DND-41 (cell line): Measurements from ENCODE around the gene TXN.

Experiments used
- EZH2 ChIP-seq: IDR thresholded peaks from 3 replicates; pipeline ENCODE4 v1.6.1; 2012; ENCODE audit warnings: borderline replicate concordance, low read depth, mild to moderate bottlenecking, moderate library complexity, low read length, inconsistent platforms; ENCODE audit not compliant: severe bottlenecking
- TF ChIP-seq, protein P1 (sequence below): IDR thresholded peaks from 2 replicates; pipeline ENCODE4 v1.5.1; 2012; ENCODE audit warnings: borderline replicate concordance, low read length, moderate library complexity, mild to moderate bottlenecking; ENCODE audit not compliant: poor library complexity, severe bottlenecking; ENCODE audit errors: extremely low read depth

DNA sequence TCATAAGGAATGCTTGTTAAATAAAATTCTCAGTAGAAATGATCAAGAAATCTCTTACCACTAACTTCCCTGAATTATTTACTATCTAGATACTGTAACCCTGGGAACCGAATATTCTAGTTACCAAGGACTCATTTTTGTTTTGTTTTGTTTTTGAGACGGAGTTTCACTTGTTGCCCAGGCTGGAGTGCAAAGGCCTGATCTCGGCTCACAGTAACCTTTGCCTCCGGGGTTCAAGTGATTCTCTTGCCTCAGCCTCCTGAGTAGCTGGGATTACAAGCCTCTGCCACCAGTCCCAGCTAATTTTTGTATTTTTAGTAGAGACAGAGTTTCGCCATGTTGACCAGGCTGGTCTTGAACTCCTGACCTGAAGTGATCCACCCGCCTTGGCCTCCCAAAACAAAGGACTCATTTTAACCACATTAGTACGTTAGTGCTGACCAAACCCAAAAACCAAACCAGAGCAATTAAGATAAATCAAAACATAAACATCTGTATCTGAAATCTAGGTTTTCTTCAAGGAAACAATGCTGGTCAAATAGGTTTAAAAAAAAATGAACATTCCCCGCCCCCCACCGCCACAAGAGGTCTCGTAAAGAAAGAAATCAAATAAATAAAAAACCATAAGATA is 3.7 kb downstream of the TXN start:
- TF ChIP-seq EZH2, result no peak
- TF ChIP-seq, protein P1, sequence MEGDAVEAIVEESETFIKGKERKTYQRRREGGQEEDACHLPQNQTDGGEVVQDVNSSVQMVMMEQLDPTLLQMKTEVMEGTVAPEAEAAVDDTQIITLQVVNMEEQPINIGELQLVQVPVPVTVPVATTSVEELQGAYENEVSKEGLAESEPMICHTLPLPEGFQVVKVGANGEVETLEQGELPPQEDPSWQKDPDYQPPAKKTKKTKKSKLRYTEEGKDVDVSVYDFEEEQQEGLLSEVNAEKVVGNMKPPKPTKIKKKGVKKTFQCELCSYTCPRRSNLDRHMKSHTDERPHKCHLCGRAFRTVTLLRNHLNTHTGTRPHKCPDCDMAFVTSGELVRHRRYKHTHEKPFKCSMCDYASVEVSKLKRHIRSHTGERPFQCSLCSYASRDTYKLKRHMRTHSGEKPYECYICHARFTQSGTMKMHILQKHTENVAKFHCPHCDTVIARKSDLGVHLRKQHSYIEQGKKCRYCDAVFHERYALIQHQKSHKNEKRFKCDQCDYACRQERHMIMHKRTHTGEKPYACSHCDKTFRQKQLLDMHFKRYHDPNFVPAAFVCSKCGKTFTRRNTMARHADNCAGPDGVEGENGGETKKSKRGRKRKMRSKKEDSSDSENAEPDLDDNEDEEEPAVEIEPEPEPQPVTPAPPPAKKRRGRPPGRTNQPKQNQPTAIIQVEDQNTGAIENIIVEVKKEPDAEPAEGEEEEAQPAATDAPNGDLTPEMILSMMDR, result no peak
